Activated CD4-positive, alpha-beta T cell treated with anti-CD3 and anti-CD28 coated beads, Interleukin-2, amount 50 U/mL, for 24 hours (primary cell): ENCODE results near the gene ACP7.
A peak's percentile ranks its signal among the peaks of the same experiment; 100 is the strongest.
"Not testable (repeated sequence)": the region's sequence is repeated elsewhere in the genome, so short reads cannot be mapped to it uniquely, and the experiment has no call there.

Experiments used
- DNase-seq, 2 donors: peaks; one replicate each; pipeline ENCODE4 v3.0.0-alpha.2; 2020; ENCODE audit warnings: low read depth in 1 of 2, low spot score in 1 of 2

The ACP7 gene

GRCh38 chr19:39083983-39084731 is at the start of gene ACP7:
ACP7 (plus strand) TSS chr19:39084368; CDS start chr19:39085270, 902 bp downstream.
- DNase-seq = peak in 1 of 2 donors; percentile 3

- DNase-seq = no peak
These were observed 47.6 kb upstream of the ACP7 start for GRCh38 chr19:39036581-39036980.

- DNase-seq = no peak
These were observed 47.0 kb upstream of the ACP7 start for GRCh38 chr19:39037194-39037593.

GRCh38 chr19:39038098-39038497 is 46.1 kb upstream of the ACP7 start:
- no peak for DNase-seq

GRCh38 chr19:39045506-39045905 is 38.7 kb upstream of the ACP7 start:
- no peak for DNase-seq

- no peak for DNase-seq
These were observed 37.9 kb upstream of the ACP7 start for GRCh38 chr19:39046037-39046821.

GRCh38 chr19:39047073-39047472 is 37.1 kb upstream of the ACP7 start:
- no peak for DNase-seq

GRCh38 chr19:39052243-39052746 is 31.9 kb upstream of the ACP7 start:
- DNase-seq = peak; percentile 37 to 40

GRCh38 chr19:39052846-39053245 is 31.3 kb upstream of the ACP7 start:
- DNase-seq = no peak

GRCh38 chr19:39053276-39054090 is 30.7 kb upstream of the ACP7 start:
- DNase-seq = no peak

GRCh38 chr19:39054091-39054470 is 30.1 kb upstream of the ACP7 start:
- no peak for DNase-seq

- no peak for DNase-seq
These were observed 26.6 kb upstream of the ACP7 start for GRCh38 chr19:39057615-39058014.

GRCh38 chr19:39059302-39059701 is 24.9 kb upstream of the ACP7 start:
- DNase-seq = no peak

- no peak for DNase-seq
These were observed 24.0 kb upstream of the ACP7 start for GRCh38 chr19:39060171-39060570.

GRCh38 chr19:39064405-39064804 is 19.8 kb upstream of the ACP7 start:
- DNase-seq = no peak

- no peak for DNase-seq
These were observed 18.2 kb upstream of the ACP7 start for GRCh38 chr19:39065928-39066327.

GRCh38 chr19:39067104-39067503 is 17.1 kb upstream of the ACP7 start:
- no peak for DNase-seq

GRCh38 chr19:39068259-39068658 is 15.9 kb upstream of the ACP7 start:
- not testable (repeated sequence) for DNase-seq

- no peak for DNase-seq
These were observed 13.3 kb upstream of the ACP7 start for GRCh38 chr19:39070888-39071287.

GRCh38 chr19:39074205-39074692 is 9.9 kb upstream of the ACP7 start:
- DNase-seq = no peak

- DNase-seq = no peak
These were observed 9.2 kb upstream of the ACP7 start for GRCh38 chr19:39074942-39075341.
